Measurements from ENCODE around the gene PLEKHG2.
"Not testable (repeated sequence)": the region's sequence is repeated elsewhere in the genome, so short reads cannot be mapped to it uniquely, and the experiment has no call there.

The PLEKHG2 gene

GRCh38 chr19:39412100-39412866, at the start of gene PLEKHG2:
Gene PLEKHG2, plus strand, starts transcription at chr19:39412669. Its CDS starts 1,418 bp downstream, at chr19:39414087.
- DNase-seq = peak; percentile 96 to 99 (median 99)

DNA sequence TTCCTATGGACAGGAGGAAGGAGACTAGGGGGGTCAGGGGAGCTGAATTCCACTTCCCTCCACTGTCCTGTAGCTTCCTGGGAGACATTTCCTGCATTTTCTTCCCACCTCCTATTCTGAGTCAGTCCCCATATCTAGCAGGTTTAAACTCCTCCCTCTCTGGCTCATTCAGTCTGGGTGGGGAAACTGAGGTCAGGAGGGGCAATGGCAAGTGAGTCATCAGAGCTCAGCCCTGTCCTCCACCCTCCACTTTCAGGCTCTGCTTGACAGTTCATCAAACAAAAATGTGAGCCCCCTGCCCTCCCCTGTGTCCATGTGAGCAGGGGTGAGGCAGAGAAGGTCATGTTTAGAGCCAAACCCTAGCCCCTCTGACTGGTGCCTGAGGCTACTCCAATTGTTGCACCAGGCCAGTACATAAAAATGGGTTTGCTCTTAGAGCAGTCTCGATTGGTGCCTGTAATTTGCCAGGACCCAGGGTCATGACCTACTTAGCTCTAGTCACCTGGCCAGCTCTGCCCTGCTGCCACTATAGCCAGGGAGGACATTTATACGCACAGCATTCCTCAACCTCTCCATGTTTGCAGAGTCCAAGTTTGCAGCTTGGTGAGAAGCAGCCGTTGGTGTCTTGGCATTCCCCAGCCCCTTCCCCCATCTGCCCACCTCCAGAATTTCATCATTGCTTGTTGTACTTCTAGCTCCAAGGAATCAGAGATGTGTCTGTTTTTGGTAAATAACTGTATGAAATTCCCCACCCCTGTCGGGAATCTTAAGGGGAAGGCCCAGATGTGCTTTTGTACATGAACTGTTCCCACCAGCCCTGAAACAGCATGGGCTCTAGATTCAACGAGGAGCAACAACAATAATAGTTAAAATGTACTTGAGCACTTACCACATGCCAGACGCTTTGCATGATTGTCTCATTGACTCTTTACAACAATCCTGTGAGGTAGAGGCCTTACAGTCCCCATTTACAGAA, 49.5 kb upstream of the PLEKHG2 start:
- DNase-seq = no peak

- DNase-seq = no peak
These were observed 48.5 kb upstream of the PLEKHG2 start for GRCh38 chr19:39363901-39364457.

GRCh38 chr19:39365531-39365930, 46.9 kb upstream of the PLEKHG2 start:
- DNase-seq = no peak

- no peak for DNase-seq
These were observed 43.3 kb upstream of the PLEKHG2 start for GRCh38 chr19:39369200-39369599.

DNA sequence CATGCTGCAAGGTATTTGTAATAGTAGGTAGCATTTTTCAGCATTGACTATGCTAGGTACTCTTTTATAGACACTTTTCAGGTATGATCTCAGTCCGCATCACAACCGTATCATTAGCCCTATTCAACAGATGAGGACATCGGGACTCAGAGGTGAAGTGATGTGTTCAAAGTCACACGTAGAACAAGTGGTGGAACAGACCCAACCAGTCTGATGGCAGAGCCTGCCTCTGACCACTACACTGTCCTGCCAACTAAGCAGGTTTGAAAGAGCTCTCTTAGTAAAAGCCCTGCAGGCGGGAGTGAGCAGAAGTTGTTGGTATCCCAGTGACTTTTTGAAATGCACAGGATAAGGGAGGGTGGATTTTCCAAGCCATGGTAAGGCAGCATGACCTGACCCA, 41.7 kb upstream of the PLEKHG2 start:
- no peak for DNase-seq

- no peak for DNase-seq
These were observed 40.2 kb upstream of the PLEKHG2 start for GRCh38 chr19:39372047-39372802.

DNA sequence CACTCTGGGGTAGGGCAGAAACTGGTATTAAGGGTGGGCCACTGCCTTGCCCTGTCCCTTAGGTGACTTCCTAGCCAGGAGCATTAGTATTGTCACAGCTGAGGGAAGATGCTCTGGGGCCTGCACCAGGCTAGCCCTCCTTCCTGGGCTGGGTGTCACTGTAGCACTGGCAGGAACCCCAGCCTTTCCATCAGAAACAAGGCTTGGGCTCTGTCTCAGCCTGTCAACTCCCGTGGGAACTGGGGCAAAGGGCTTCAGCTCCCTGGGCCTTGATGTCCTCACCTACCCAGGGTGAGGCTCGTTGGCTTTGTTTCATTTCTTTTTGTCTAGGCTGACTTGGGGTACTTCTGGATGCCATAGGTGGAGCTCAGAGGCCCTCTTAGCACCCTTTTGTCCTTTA, 39.5 kb upstream of the PLEKHG2 start:
- DNase-seq = no peak

DNA sequence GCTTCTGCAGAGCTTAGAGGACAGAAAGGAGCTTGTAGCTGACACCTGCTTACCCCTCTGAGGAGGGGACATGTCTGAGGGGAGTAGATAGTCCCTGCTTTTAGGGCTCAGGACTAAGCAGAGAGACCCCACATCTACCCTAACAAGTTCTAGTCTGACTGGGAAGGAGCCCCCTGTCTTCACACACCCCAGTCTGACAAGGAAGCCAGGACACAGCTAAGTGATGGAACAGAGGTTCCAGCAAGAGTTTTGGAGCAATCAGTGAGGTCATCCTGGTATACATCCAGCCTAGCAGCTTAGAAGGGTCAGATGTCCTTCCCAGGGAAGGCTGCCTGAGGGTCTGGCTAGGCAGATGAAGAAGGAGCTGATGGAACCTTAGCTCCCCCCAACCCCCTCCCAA, 36.5 kb upstream of the PLEKHG2 start:
- DNase-seq = no peak

GRCh38 chr19:39377373-39378362, 34.8 kb upstream of the PLEKHG2 start:
- DNase-seq = no peak

DNA sequence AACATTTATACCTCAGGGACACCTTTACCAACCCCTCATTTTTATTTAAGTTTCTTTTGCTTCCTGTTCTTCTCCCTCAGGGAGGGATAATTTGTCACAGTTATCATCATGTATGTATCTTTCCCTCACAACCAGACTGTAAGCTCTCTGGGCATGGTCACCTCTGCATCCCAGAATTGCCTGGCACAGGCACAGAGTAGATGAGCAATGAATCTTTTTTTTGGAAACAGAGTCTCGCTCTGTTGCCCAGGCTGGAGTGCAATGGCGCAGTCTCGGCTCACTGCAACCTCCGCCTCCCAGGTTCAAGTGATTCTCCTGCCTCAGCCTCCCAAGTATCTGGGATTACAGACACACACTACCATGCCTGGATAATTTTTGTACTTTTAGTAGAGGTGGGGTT, 33.1 kb upstream of the PLEKHG2 start:
- DNase-seq = not testable (repeated sequence)

DNA sequence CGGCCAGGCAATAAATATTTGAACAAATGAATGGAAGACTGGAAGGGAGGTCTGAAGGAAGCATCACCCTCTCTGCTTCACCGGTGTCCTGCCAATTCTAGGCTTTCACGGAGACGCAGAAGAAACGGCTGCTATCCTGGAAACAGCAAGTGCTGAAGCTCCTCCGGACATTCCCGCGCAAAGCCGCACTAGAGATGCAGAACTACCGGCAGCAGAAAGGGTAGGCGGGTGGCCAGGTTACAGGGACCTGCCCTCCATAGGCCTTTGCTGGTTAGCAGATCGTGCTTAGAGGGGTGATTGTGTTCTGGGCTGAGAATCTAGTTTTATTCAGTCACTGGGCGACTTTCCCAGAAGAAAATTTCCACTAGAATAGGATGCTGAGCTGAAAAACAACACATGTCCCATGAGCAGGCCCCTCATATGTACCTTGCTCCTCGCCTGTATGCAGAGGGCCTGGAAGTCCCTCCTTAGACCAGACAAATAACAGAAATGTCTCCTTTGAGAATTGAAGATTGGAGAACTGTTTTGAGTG, 32.5 kb upstream of the PLEKHG2 start:
- DNase-seq = no peak

DNA sequence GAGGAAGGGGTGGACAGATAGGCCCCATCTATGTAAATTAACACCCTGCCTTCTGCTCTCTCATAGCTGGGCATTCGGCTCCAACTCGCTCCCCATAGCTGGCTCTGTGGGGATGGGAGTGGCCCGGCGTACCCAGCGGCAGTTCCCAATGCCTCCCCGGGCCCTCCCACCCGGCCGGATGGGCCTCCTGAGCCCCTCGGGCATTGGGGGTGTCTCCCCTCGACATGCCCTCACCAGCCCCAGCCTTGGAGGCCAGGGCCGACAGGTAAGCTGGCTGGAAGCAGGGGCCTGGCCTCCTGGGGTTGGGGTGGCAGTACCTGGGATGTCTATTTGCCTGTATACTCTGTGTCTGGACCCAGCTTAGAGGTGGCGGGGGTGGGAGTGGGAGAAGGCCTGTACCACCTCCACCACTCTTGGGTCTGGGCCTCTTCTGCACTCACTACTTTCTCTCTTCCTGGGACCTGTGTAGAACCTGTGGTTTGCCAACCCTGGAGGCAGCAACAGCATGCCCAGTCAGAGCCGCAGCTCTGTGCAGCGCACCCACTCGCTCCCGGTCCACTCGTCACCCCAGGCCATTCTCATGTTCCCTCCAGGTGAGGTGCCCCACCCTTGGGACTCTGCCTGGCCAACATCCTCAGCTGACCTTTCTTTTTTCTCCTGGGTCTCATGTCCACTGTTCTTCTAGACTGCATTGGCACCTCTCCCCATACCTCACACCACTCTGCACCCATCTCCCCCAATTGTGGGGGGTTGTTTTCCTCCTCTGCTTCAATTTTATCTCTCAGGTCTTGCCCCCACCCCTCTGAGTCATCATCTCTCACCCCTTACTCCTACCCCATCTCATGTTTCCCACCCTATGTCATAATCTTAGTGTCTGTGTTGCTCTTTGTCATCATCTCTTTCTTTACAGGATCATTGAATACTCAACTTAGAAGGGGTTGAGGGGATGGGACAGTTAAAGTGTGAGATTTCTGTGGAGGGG, 31.7 kb upstream of the PLEKHG2 start:
- DNase-seq = no peak

DNA sequence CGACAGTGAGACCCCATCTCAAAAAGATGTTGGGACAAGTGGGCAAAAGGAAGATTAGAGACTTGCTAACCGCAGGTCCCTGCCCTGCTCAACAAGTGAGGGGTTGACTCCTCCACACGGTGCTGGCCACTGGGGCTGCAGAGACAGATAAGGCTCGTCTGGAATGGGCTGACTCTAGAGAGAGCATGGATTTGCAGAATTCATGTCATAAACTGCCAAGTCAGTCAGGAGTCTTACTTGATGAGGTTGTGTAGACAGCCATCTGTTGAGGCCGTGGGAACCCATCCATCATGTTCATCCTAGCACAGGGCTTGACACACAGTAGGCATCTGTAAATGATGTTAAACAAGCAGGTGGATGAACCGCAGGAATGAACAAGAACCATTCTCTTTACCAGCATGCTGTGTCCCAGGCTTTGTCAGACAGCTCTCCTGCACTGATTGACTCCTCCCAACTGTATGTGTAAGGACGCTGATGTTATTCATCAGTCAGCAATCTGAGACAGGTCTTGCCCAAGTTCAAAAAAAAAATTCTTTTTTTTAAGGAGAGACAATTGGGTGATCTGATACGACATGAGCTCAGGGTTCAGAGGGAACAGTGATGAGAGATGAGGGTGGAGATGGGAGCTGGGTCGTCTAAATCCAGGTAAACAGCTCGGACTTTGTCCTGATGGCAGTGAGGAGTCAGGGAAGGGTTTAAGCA, 30.4 kb upstream of the PLEKHG2 start:
- DNase-seq = no peak

- DNase-seq = no peak
These were observed 29.3 kb upstream of the PLEKHG2 start for GRCh38 chr19:39382991-39383828.

DNA sequence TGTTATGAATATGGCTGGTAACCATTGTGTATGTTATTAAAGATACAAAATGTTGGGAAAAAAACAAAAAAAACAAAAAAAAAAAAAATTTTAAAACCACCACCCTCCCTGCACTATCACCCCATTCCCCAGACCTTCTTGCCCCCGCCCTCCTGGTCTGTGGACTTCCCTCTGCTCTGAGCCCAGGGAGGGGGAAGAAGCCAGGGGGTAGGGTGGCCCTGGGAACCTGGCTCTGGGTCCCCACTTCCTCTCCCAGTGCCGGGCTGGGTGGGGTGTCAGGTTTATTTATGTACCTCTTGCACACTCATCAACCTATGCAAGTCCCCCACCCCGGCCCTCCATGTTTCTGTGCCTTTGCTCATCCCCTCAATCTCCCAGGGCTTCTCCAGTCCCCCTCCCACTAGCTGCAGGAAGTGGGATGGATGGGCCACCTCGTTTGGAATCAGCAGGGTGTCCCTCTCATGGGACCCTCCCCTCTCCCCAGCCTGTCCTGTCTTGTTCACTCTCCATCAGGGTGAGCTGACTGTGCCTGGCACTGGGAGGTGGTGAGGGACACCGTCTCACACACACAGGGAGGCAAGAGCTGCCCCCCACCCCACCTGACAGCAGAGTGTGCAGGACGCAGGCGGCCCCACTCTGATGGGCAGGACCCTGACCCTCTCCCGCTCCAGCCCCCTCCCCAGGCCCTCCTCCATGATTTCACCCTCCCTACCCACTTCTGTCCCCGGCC, 27.5 kb upstream of the PLEKHG2 start:
- DNase-seq = no peak

DNA sequence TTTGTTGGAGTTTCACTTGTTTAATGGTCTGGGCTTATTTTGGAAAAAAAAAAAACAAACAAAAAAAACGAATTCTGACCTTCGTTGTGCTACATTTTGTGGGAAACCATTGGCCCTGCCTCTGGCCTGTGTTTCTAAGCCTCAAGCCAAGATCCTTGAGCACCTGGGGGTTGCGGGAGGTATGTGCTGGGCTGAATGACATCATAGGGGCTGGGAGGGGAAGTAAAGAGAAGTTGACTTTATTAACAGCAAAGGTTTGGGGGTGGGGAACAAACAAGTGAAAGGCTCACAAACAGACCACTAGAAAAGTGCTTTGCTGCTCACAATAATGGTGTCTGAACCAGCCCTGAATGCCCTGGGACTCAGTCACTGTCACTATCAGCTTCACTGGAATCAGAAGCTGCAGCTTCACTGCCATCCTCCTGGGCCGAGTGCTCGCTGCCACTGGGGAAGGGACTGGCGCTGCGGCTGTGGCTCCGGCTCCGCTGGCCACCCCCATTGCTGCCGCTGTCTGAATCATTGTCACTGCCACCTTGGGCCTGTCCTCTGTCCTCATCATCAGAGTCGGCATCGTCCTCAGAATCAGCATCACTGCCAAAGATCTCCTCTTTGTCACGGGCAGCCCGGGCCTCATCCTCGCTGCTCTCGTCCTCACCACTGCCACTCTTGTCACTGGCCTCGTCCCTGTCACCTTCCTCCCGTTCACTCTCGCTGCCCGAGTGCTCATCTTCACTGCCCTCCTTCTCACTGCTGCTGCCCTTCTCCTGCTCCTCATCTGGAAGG, 26.6 kb upstream of the PLEKHG2 start:
- no peak for DNase-seq

Data from NCI-H1417 (cell line).